H1 (cell line): Measurements from ENCODE around the gene ENDOD1. TPM values are rescaled to one million over a fixed set of nuclear protein-coding genes. Genes with fewer than 3 reads are reported as not detected.

Source experiments
- CTCF ChIA-PET: fragments of 300-600 bp; sonication (Branson Sonifier 250); formaldehyde crosslinking; loops from one replicate; lab custom pipeline; 2021; ENCODE audit not compliant: partially characterized antibody; lab: Charles Lee
- POLR2A ChIA-PET: fragments of 300-600 bp; sonication (Branson Sonifier 250); formaldehyde crosslinking; loops from one replicate; lab custom pipeline; 2021; ENCODE audit warnings: inconsistent platforms; ENCODE audit not compliant: partially characterized antibody; lab: Charles Lee
- DNase-seq, 2 experiments: peaks; one replicate each; pipeline versions ENCODE4 v3.0.0 to v3.0.0-alpha.2; 2010 to 2022; ENCODE audit warnings: low spot score in 2 of 2, low read depth in 1 of 2, mixed read lengths in 1 of 2
- FAIRE-seq: peaks from 2 replicates; lab custom pipeline; 2011; peaks lifted over from hg19 to GRCh38; lab: Jason Lieb, UNC
- H2AFZ ChIP-seq: 2 replicates; pipeline ENCODE4 v1.8.1; 2012; ENCODE audit warnings: low read length, inconsistent platforms
- H2AK5ac ChIP-seq: 2 replicates; pipeline ENCODE4 v1.6.1; 2013; ENCODE audit warnings: low read depth, low read length
- H2BK120ac ChIP-seq: replicated peaks from 2 replicates; pipeline ENCODE3; 2013; ENCODE audit warnings: low read depth, low read length, inconsistent platforms
- H2BK12ac ChIP-seq: 2 replicates; pipeline ENCODE4 v1.6.1; 2013; ENCODE audit warnings: low read depth, low read length
- H2BK15ac ChIP-seq: 2 replicates; pipeline ENCODE4 v1.6.1; 2013; ENCODE audit warnings: low read length
- H2BK20ac ChIP-seq: 2 replicates; pipeline ENCODE4 v1.6.1; 2013; ENCODE audit warnings: low read length
- H2BK5ac ChIP-seq: 2 replicates; pipeline ENCODE4 v1.6.1; 2013; ENCODE audit warnings: low read depth, low read length
- H3K14ac ChIP-seq: 2 replicates; pipeline ENCODE4 v1.6.1; 2013; ENCODE audit warnings: inconsistent platforms; ENCODE audit not compliant: insufficient read length
- H3K18ac ChIP-seq: 2 replicates; pipeline ENCODE4 v1.6.1; 2013; ENCODE audit warnings: low read length; ENCODE audit errors: extremely low read depth
- H3K23ac ChIP-seq: 2 replicates; pipeline ENCODE4 v1.6.1; 2013; ENCODE audit warnings: inconsistent platforms; ENCODE audit not compliant: insufficient read length
- H3K23me2 ChIP-seq: 2 replicates; pipeline ENCODE4 v1.6.1; 2013; ENCODE audit warnings: low read depth, low read length
- H3K27ac ChIP-seq: 2 replicates; pipeline ENCODE4 v1.6.1; 2011; ENCODE audit warnings: low read depth, low read length, inconsistent platforms
- H3K27me3 ChIP-seq, 4 experiments: replicated peaks in 1 of 4; 1 replicate in 1 of 4; 2 replicates in 3 of 4; pipeline versions ENCODE4 v1.6.1 to v1.8.1; 2011 to 2013; ENCODE audit warnings: low read length in 3 of 4, mild to moderate bottlenecking in 3 of 4, inconsistent platforms in 2 of 4, mixed read lengths in 2 of 4, moderate library complexity in 1 of 4; ENCODE audit not compliant: control insufficient read depth in 3 of 4, insufficient read depth in 3 of 4; ENCODE audit errors: extremely low read depth in 1 of 4
- H3K36me3 ChIP-seq, 4 experiments: 2 replicates each; pipeline versions ENCODE4 v1.6.1 to v1.8.1; 2011 to 2013; ENCODE audit warnings: mild to moderate bottlenecking in 4 of 4, low read length in 3 of 4, moderate library complexity in 2 of 4, control low read depth in 1 of 4, inconsistent platforms in 1 of 4; ENCODE audit not compliant: insufficient read depth in 4 of 4, control insufficient read depth in 2 of 4
- H3K4ac ChIP-seq: replicated peaks from 2 replicates; pipeline ENCODE3; 2013; ENCODE audit warnings: low read length, low read depth, mixed read lengths, inconsistent platforms; ENCODE audit not compliant: insufficient read length
- H3K4me1 ChIP-seq, 4 experiments: replicated peaks in 1 of 4; 1 replicate in 1 of 4; 2 replicates in 3 of 4; pipeline versions ENCODE4 v1.6.1 to v1.8.1; 2011 to 2013; ENCODE audit warnings: low read length in 3 of 4, inconsistent platforms in 2 of 4, mixed read lengths in 1 of 4; ENCODE audit not compliant: insufficient read depth in 4 of 4, control insufficient read depth in 3 of 4
- H3K4me2 ChIP-seq, 2 experiments: 2 replicates each; pipeline versions ENCODE4 v1.6.1 to v1.8.1; 2011 to 2013; ENCODE audit warnings: low read depth in 2 of 2, low read length in 2 of 2, control low read depth in 1 of 2, inconsistent platforms in 1 of 2, mild to moderate bottlenecking in 1 of 2; ENCODE audit not compliant: insufficient read depth in 1 of 2
- H3K4me3 ChIP-seq, 4 experiments: fragments of 200-600, 300-600 bp in 1 of 4; sonication (generic), shearing (Covaris generic), sonication (Bioruptor Twin) in 1 of 4; 2 replicates each; pipeline versions ENCODE4 v1.5.1 to v1.8.1; 2011 to 2016; ENCODE audit warnings: low read length in 4 of 4, low read depth in 3 of 4, control low read depth in 2 of 4, inconsistent platforms in 2 of 4, mild to moderate bottlenecking in 2 of 4, mixed read lengths in 1 of 4, moderate library complexity in 1 of 4; ENCODE audit not compliant: insufficient read depth in 2 of 4; ENCODE audit errors: extremely low read depth in 1 of 4
- H3K56ac ChIP-seq: replicated peaks from 2 replicates; pipeline ENCODE3; 2013; ENCODE audit warnings: low read depth, mild to moderate bottlenecking, mixed read lengths, low read length, inconsistent platforms; ENCODE audit not compliant: insufficient read length
- H3K79me1 ChIP-seq: 2 replicates; pipeline ENCODE4 v1.6.1; 2013; ENCODE audit warnings: low read depth, low read length, control low read depth
- H3K79me2 ChIP-seq, 2 experiments: 2 replicates each; pipeline versions ENCODE4 v1.6.1 to v1.8.1; 2012 to 2013; ENCODE audit warnings: low read length in 2 of 2, mild to moderate bottlenecking in 2 of 2, inconsistent platforms in 1 of 2; ENCODE audit not compliant: insufficient read depth in 2 of 2, control insufficient read depth in 1 of 2
- H3K9ac ChIP-seq, 4 experiments: replicated peaks in 1 of 4; 1 replicate in 1 of 4; 2 replicates in 3 of 4; pipeline versions ENCODE4 v1.6.1 to v1.8.1; 2011 to 2013; ENCODE audit warnings: low read depth in 3 of 4, low read length in 3 of 4, control low read depth in 2 of 4, mild to moderate bottlenecking in 2 of 4, moderate library complexity in 2 of 4, inconsistent platforms in 1 of 4; ENCODE audit errors: extremely low read depth in 1 of 4
- H3K9me3 ChIP-seq, 2 experiments: 2 replicates each; pipeline versions ENCODE4 v1.6.1 to v1.8.1; 2012 to 2013; ENCODE audit warnings: mild to moderate bottlenecking in 2 of 2, moderate library complexity in 2 of 2, control low read depth in 1 of 2, inconsistent platforms in 1 of 2, low read depth in 1 of 2, low read length in 1 of 2, mixed read lengths in 1 of 2; ENCODE audit not compliant: insufficient read depth in 2 of 2
- H4K20me1 ChIP-seq, 2 experiments: replicated peaks in 1 of 2; 2 replicates each; pipeline versions ENCODE3 to v1.8.1; 2011 to 2013; ENCODE audit warnings: inconsistent platforms in 2 of 2, low read length in 2 of 2, mild to moderate bottlenecking in 1 of 2; ENCODE audit not compliant: insufficient read depth in 2 of 2, control insufficient read depth in 1 of 2
- H4K5ac ChIP-seq: 2 replicates; pipeline ENCODE4 v1.6.1; 2013; ENCODE audit warnings: low read length, low read depth, mixed read lengths, inconsistent platforms; ENCODE audit not compliant: insufficient read length
- H4K8ac ChIP-seq: 2 replicates; pipeline ENCODE4 v1.8.0; 2013; ENCODE audit warnings: mild to moderate bottlenecking, moderate library complexity, low read length, inconsistent platforms; ENCODE audit not compliant: insufficient read depth; ENCODE audit errors: extremely low read depth
- H4K91ac ChIP-seq: replicated peaks from 2 replicates; pipeline ENCODE3; 2013; ENCODE audit warnings: low read length, mixed read lengths, inconsistent platforms; ENCODE audit not compliant: insufficient read length
- ASH2L ChIP-seq: fragments of 200-600, 300-600 bp; sonication (generic); IDR thresholded peaks from one replicate; pipeline ENCODE4 v1.7.1; 2017; ENCODE audit warnings: low read length
- POLR2A ChIP-seq, 2 experiments: IDR thresholded peaks; 1 replicate in 1 of 2; 2 replicates in 1 of 2; pipeline ENCODE4 v1.6.1; 2011; ENCODE audit warnings: low read depth in 2 of 2, low read length in 2 of 2, mild to moderate bottlenecking in 2 of 2; ENCODE audit errors: control extremely low read depth in 1 of 2
- WGBS, 2 experiments: shearing (Covaris generic) in 1 of 2; methylation state at CpG; one replicate each; pipeline versions ENCODE4 v1.1.6 to v1.1.7; 2013 to 2015; ENCODE audit warnings: low lambda C conversion rate in 2 of 2, mixed read lengths in 2 of 2, inconsistent platforms in 1 of 2, low coverage in 1 of 2, missing lambda C conversion rate in 1 of 2; ENCODE audit not compliant: insufficient replicate concordance in 2 of 2, insufficient coverage in 1 of 2, insufficient read length in 1 of 2; ENCODE audit errors: extremely low coverage in 1 of 2, missing lambda C conversion rate in 1 of 2; 5-methylcytosine and 5-hydroxymethylcytosine counted together
- polyA plus RNA-seq, 7 experiments: library from polyadenylated mRNA; depleted of rRNA in 3 of 7; stranded (reverse) in 5 of 7; unstranded in 2 of 7; fragments of >200 nt in 5 of 7; fragments of 200-250 nt in 2 of 7; gene quantifications; 1 replicate in 5 of 7; 2 replicates in 1 of 7; 4 replicates in 1 of 7; pipeline versions ENCODE4 v1.2.1 to v1.2.3, GENCODE V29; 2011 to 2013; ENCODE audit warnings: missing spikeins in 2 of 7, mixed read lengths in 2 of 7
- total RNA-seq: library from RNA; stranded (reverse); fragmentation: NEBNext Ultra II Directional; extraction: Animal tissue kit (Norgen Biotek cat#: 25700); gene quantifications from 2 replicates; pipeline ENCODE4 v1.2.1, GENCODE V29; 2021

The ENDOD1 gene
- total and polyA plus RNA-seq, 2 of the 8 experiments (the other 6 are each of a cell fraction or from before 2014, with no cell fraction given), result 1.2 to 2.5 TPM

- H3K79me2 ChIP-seq, result peaks cover 0 to 2% of the 10 kb centered on the region in 2 experiments; a peak in 1 of 4 replicates
- no peak overlapping the region for H2AFZ ChIP-seq
- no peak overlapping the region for H3K18ac ChIP-seq
- H2BK120ac ChIP-seq, result no peak overlapping the region
- H3K23me2 ChIP-seq, result peaks cover 6% of the 10 kb centered on the region; the same call in 1 of the 2 replicates
- H3K79me1 ChIP-seq, result no peaks in the 10 kb centered on the region
- H3K9ac ChIP-seq, result no peak overlapping the region
- H3K36me3 ChIP-seq, result no peaks in the 10 kb centered on the region
- POLR2A ChIA-PET, result no interaction called here
- H3K27me3 ChIP-seq, result no peaks in the 10 kb centered on the region; a peak in 1 of 7 replicates
- H2BK20ac ChIP-seq, result no peak overlapping the region
- H4K91ac ChIP-seq, result no peak overlapping the region
- no peak overlapping the region for H2BK12ac ChIP-seq
- no peak overlapping the region for H2BK15ac ChIP-seq
- no peak overlapping the region for H3K4me3 ChIP-seq
- H4K5ac ChIP-seq, result no peak overlapping the region
- FAIRE-seq, result no peak
- peaks cover 0 to 2% (median 0%) of the 10 kb centered on the region in 4 experiments; a peak in 2 of 7 replicates for H3K4me1 ChIP-seq
- no peak overlapping the region for H3K14ac ChIP-seq
- CTCF ChIA-PET, result interaction anchor here (0.9 to 1.9 kb wide), 2 partner anchors 11 to 86 kb away, joined by 3 to 5 read pairs; no protein-coding TSS in a partner anchor
- H3K4me2 ChIP-seq, result no peak overlapping the region
- no peak overlapping the region for H4K8ac ChIP-seq
- no peak overlapping the region for H2AK5ac ChIP-seq
- H2BK5ac ChIP-seq, result no peak overlapping the region
- no peaks in the 10 kb centered on the region for H3K9me3 ChIP-seq
- no peak for DNase-seq
- WGBS, 2 experiments, result 86% methylated on average over 1 of the region's 1 CpG; no CpG with 5 or more reads in 1 of the 2 experiments
- no peaks in the 10 kb centered on the region for H4K20me1 ChIP-seq
- no peak overlapping the region for H3K4ac ChIP-seq
- H3K27ac ChIP-seq, result no peak overlapping the region
- H3K23ac ChIP-seq, result no peak overlapping the region
- no peak overlapping the region for H3K56ac ChIP-seq
- TF ChIP-seq ASH2L, result no peak
- no peak for TF ChIP-seq POLR2A (IDR thresholded peaks at IDR 0.05; ENCODE audit: control extremely low read depth in 1 of 2, low read depth in 2 of 2, low read length in 2 of 2)
These were observed 24.3 kb upstream of the ENDOD1 start for GRCh38 chr11:95065336-95065735.
